IMR-90 (cell line): ENCODE results near the gene PPFIA1. TPM values are rescaled to one million over a fixed set of nuclear protein-coding genes. Genes with fewer than 3 reads are reported as not detected.

Experiments
- ATAC-seq: fragments of 200-7000 bp; cut with Tn5 transposase; 2 replicates; pipeline ENCODE4 v1.9.1; 2020; ENCODE audit warnings: low read depth, mild to moderate bottlenecking, moderate library complexity
- BruUV-seq: library from RNA; stranded (reverse); fragments of 400-500 nt; replicated peaks from 2 replicates; lab custom pipeline; 2021; lab: Mats Ljungman, UMichigan
- CTCF ChIA-PET: fragments of 300-600 bp; formaldehyde crosslinking; extraction: SDS; loops from one replicate; lab custom pipeline; 2021; ENCODE audit warnings: antibody characterized with exemption; lab: Yijun Ruan, JAX
- POLR2A ChIA-PET: fragments of 300-600 bp; sonication (Branson Sonifier 250); formaldehyde crosslinking; loops from one replicate; lab custom pipeline; 2022; ENCODE audit warnings: antibody characterized with exemption; ENCODE audit not compliant: unreplicated experiment; lab: Charles Lee
- DNase-seq: peaks from one replicate; pipeline ENCODE4 v3.0.0; 2013
- H2AFZ ChIP-seq: replicated peaks from 2 replicates; pipeline ENCODE3; 2013; ENCODE audit warnings: low read length, mild to moderate bottlenecking; ENCODE audit not compliant: poor library complexity
- H2AK5ac ChIP-seq: 2 replicates; pipeline ENCODE4 v1.6.1; 2013; ENCODE audit warnings: low read depth, low read length, inconsistent platforms
- H2AK9ac ChIP-seq: replicated peaks from 2 replicates; pipeline ENCODE3; 2013; ENCODE audit warnings: mild to moderate bottlenecking, low read depth, low read length, moderate library complexity; ENCODE audit not compliant: poor library complexity
- H2BK120ac ChIP-seq: 2 replicates; pipeline ENCODE4 v1.6.1; 2013; ENCODE audit warnings: low read depth, low read length, inconsistent platforms
- H2BK15ac ChIP-seq: 3 replicates; pipeline ENCODE4 v1.6.1; 2013; ENCODE audit warnings: low read depth, low read length, inconsistent platforms
- H2BK20ac ChIP-seq: 2 replicates; pipeline ENCODE4 v1.6.1; 2013; ENCODE audit warnings: low read depth, mild to moderate bottlenecking, inconsistent platforms, low read length, moderate library complexity
- H2BK5ac ChIP-seq: 2 replicates; pipeline ENCODE4 v1.6.1; 2013; ENCODE audit warnings: mild to moderate bottlenecking, low read depth, low read length, inconsistent platforms; ENCODE audit not compliant: poor library complexity, severe bottlenecking
- H3K14ac ChIP-seq: replicated peaks from 2 replicates; pipeline ENCODE4 v1.6.1; 2013; ENCODE audit warnings: low read depth, low read length, inconsistent platforms
- H3K18ac ChIP-seq: 2 replicates; pipeline ENCODE4 v1.6.1; 2013; ENCODE audit warnings: low read depth, low read length, control low read depth
- H3K23ac ChIP-seq: 2 replicates; pipeline ENCODE4 v1.6.1; 2013; ENCODE audit warnings: low read depth, low read length, inconsistent platforms
- H3K27ac ChIP-seq: 2 replicates; pipeline ENCODE4 v1.5.1; 2013; ENCODE audit warnings: mild to moderate bottlenecking, control low read depth, low read length; ENCODE audit not compliant: insufficient read depth
- H3K27me3 ChIP-seq: 2 replicates; pipeline ENCODE4 v1.6.1; 2013; ENCODE audit warnings: low read length; ENCODE audit not compliant: control insufficient read depth, insufficient read depth
- H3K36me3 ChIP-seq: 2 replicates; pipeline ENCODE4 v1.6.1; 2013; ENCODE audit warnings: low read length, mixed read lengths; ENCODE audit not compliant: control insufficient read depth, insufficient read depth
- H3K4ac ChIP-seq: 2 replicates; pipeline ENCODE4 v1.6.1; 2013; ENCODE audit warnings: low read depth, low read length, inconsistent platforms
- H3K4me1 ChIP-seq: 2 replicates; pipeline ENCODE4 v1.6.1; 2013; ENCODE audit warnings: low read length, mixed read lengths; ENCODE audit not compliant: control insufficient read depth, insufficient read depth
- H3K4me2 ChIP-seq: 2 replicates; pipeline ENCODE4 v1.6.1; 2013; ENCODE audit warnings: low read depth, mild to moderate bottlenecking, control low read depth, low read length, moderate library complexity
- H3K4me3 ChIP-seq: 2 replicates; pipeline ENCODE4 v1.5.1; 2013; ENCODE audit warnings: low read depth, mild to moderate bottlenecking, control low read depth, low read length, moderate library complexity; ENCODE audit not compliant: insufficient read depth
- H3K56ac ChIP-seq: 2 replicates; pipeline ENCODE4 v1.6.1; 2013; ENCODE audit warnings: low read length, inconsistent platforms; ENCODE audit not compliant: insufficient read depth; ENCODE audit errors: extremely low read depth
- H3K79me1 ChIP-seq, 2 experiments: 2 replicates each; pipeline ENCODE4 v1.6.1; 2013; ENCODE audit warnings: low read length in 2 of 2, inconsistent platforms in 1 of 2, low read depth in 1 of 2
- H3K9ac ChIP-seq: 2 replicates; pipeline ENCODE4 v1.6.1; 2013; ENCODE audit warnings: low read depth, low read length, control low read depth
- H3K9me1 ChIP-seq: 2 replicates; pipeline ENCODE4 v1.6.1; 2013; ENCODE audit warnings: low read length, inconsistent platforms; ENCODE audit not compliant: insufficient read depth
- H3K9me3 ChIP-seq: 2 replicates; pipeline ENCODE4 v1.6.1; 2013; ENCODE audit warnings: low read length; ENCODE audit not compliant: control insufficient read depth, insufficient read depth
- H4K20me1 ChIP-seq: 2 replicates; pipeline ENCODE4 v1.6.1; 2013; ENCODE audit warnings: low read length, inconsistent platforms; ENCODE audit not compliant: insufficient read depth
- H4K5ac ChIP-seq: 2 replicates; pipeline ENCODE4 v1.6.1; 2013; ENCODE audit warnings: mild to moderate bottlenecking, low read depth, low read length, control low read depth
- H4K8ac ChIP-seq, 2 experiments: 2 replicates each; pipeline ENCODE4 v1.6.1; 2013; ENCODE audit warnings: low read depth in 2 of 2, low read length in 2 of 2, control low read depth in 1 of 2, inconsistent platforms in 1 of 2
- H4K91ac ChIP-seq: 2 replicates; pipeline ENCODE4 v1.6.1; 2013; ENCODE audit warnings: low read depth, low read length, inconsistent platforms; ENCODE audit not compliant: insufficient read depth
- MXI1 ChIP-seq: IDR thresholded peaks from 2 replicates; pipeline ENCODE4 v1.6.1; 2012; ENCODE audit warnings: low read depth, mild to moderate bottlenecking, low read length, moderate library complexity, borderline replicate concordance
- RFX5 ChIP-seq: IDR thresholded peaks from 2 replicates; pipeline ENCODE4 v1.8.0; 2012; ENCODE audit warnings: low read depth, mild to moderate bottlenecking, low read length, moderate library complexity
- WGBS, 2 experiments: methylation state at CpG; one replicate each; pipeline versions ENCODE4 v1.1.5 to v1.1.7; 2013; ENCODE audit warnings: missing lambda C conversion rate in 2 of 2; ENCODE audit not compliant: insufficient read length in 1 of 2; ENCODE audit errors: extremely low coverage in 2 of 2; 5-methylcytosine and 5-hydroxymethylcytosine counted together
- dilution Hi-C: fragments of 300-500 bp; cut with HindIII; formaldehyde crosslinking; loops from one replicate; pipeline ENCODE4 v1.14.3; 2018; ENCODE audit warnings: low sequenced_read_pairs; ENCODE audit not compliant: unreplicated experiment
- in situ Hi-C: fragments of 300-500 bp; cut with MboI; formaldehyde crosslinking; loops from 3 replicates; pipeline ENCODE4 v1.14.3; 2019; ENCODE audit warnings: low sequenced_read_pairs, inconsistent platforms, mixed read lengths
- intact Hi-C: fragments of 100-400 bp; cut with micrococcal nuclease; formaldehyde crosslinking; loops from 2 replicates; pipeline ENCODE4 v1.10.0; 2022
- polyA plus RNA-seq, 3 experiments: library from polyadenylated mRNA; depleted of rRNA; stranded (reverse); fragments of >200 nt; gene quantifications; 2 replicates each; pipeline ENCODE4 v1.2.3, GENCODE V29; 2012; ENCODE audit warnings: low replicate concordance in 1 of 3
- total RNA-seq: library from RNA; depleted of rRNA; stranded (reverse); fragments of >200 nt; gene quantifications from 2 replicates; pipeline ENCODE4 v1.2.3, GENCODE V29; 2012

PPFIA1 gene
- total and polyA plus RNA-seq, 2 of the 4 experiments (the other 2 are of a cell fraction) = 25.6 to 37.2 TPM

DNA sequence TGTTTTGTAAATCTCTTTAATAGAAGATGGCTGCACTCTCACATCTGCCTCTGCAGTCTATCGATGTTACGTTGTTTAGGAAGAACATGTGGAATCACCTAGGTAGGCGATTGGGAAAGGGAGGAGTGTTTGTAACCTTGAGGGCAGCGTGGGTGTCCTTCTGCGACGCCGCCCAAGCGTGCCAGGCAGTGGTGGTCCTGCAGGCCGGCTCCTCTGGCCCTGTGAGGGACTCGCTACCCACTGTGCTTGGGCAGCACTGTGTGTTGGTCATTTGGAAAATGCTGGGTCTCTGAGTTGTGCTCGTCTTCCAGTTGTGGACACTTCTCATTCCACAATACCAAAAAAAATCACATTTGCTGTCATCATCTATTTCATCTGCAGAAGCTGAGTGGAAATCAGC lies 156.9 kb downstream of the PPFIA1 start:
- H3K4me3 ChIP-seq = no peak overlapping the region
- dilution Hi-C loops (no loop called here), intact Hi-C loops (no loop called here), in situ Hi-C loops (no loop called here)
- H4K91ac ChIP-seq = no peak overlapping the region
- no peak overlapping the region for H2AFZ ChIP-seq
- peaks cover 7% of the 10 kb centered on the region; the same call in 1 of the 2 replicates for H3K4me1 ChIP-seq
- H3K27ac ChIP-seq = no peak overlapping the region
- ATAC-seq = no peak
- TF ChIP-seq MXI1 = no peak
- no peak for TF ChIP-seq RFX5
- no peak overlapping the region for H3K14ac ChIP-seq
- H3K9ac ChIP-seq = no peak overlapping the region
- no peak overlapping the region for H2BK120ac ChIP-seq
- H3K79me1 ChIP-seq = peaks cover 20 to 76% of the 10 kb centered on the region in 2 experiments
- no peak overlapping the region for H3K4me2 ChIP-seq
- H3K23ac ChIP-seq = no peak overlapping the region
- peaks cover 82% of the 10 kb centered on the region for H3K36me3 ChIP-seq
- peaks cover 72% of the 10 kb centered on the region for H4K20me1 ChIP-seq
- no peaks in the 10 kb centered on the region for H3K9me3 ChIP-seq
- peaks cover 21% of the 10 kb centered on the region for H3K9me1 ChIP-seq
- WGBS, 2 experiments = no CpG with 5 or more reads among the region's 11 CpGs
- H2AK9ac ChIP-seq = no peak overlapping the region
- no peak overlapping the region for H3K4ac ChIP-seq
- no peak overlapping the region for H4K8ac ChIP-seq
- H2BK20ac ChIP-seq = no peak overlapping the region
- no peak overlapping the region for H2BK15ac ChIP-seq
- BruUV-seq = TSS peak; percentile 57
- no peak overlapping the region for H3K18ac ChIP-seq
- no peak for DNase-seq
- no peaks in the 10 kb centered on the region for H3K27me3 ChIP-seq
- ChIA-PET POLR2A (no interaction called here), CTCF (no interaction called here)
- no peak overlapping the region for H4K5ac ChIP-seq
- H2BK5ac ChIP-seq = no peak overlapping the region
- H3K56ac ChIP-seq = no peak overlapping the region
- H2AK5ac ChIP-seq = no peak overlapping the region
